MCF 10A (cell line): ENCODE measurements around the gene CRYGD. TPM values are rescaled to one million over a fixed set of nuclear protein-coding genes. Genes with fewer than 3 reads are reported as not detected.

ENCODE experiments used
- BruUV-seq: library from RNA; stranded (reverse); fragments of 400-500 nt; replicated peaks from 2 replicates; lab custom pipeline; 2021; lab: Mats Ljungman, UMichigan
- CTCF ChIA-PET: fragments of 300-600 bp; sonication (Branson Sonifier 250); formaldehyde crosslinking; extraction: SDS; loops from one replicate; lab custom pipeline; 2021; ENCODE audit warnings: antibody characterized with exemption, inconsistent platforms; lab: Yijun Ruan, JAX
- POLR2A ChIA-PET: fragments of 300-600, 350-650 bp; sonication (Branson Sonifier 250); formaldehyde crosslinking; extraction: SDS; loops from one replicate; lab custom pipeline; 2020; ENCODE audit warnings: antibody characterized with exemption, inconsistent platforms; lab: Yijun Ruan, JAX
- DNase-seq: peaks from one replicate; pipeline ENCODE4 v3.0.0-alpha.2; 2018; ENCODE audit not compliant: unreplicated experiment
- H3K27ac Mint-ChIP-seq: one replicate; pipeline ENCODE4 v1.8.0; 2022; ENCODE audit warnings: mild to moderate bottlenecking, low read depth, mixed read lengths; ENCODE audit not compliant: unreplicated experiment
- H3K27me3 Mint-ChIP-seq: one replicate; pipeline ENCODE4 v1.8.0; 2022; ENCODE audit warnings: mixed read lengths; ENCODE audit not compliant: insufficient read depth, unreplicated experiment
- H3K36me3 Mint-ChIP-seq: one replicate; pipeline ENCODE4 v1.8.0; 2022; ENCODE audit warnings: mild to moderate bottlenecking, moderate library complexity, mixed read lengths; ENCODE audit not compliant: insufficient read depth, unreplicated experiment
- H3K4me1 Mint-ChIP-seq: one replicate; pipeline ENCODE4 v1.8.0; 2022; ENCODE audit warnings: mixed read lengths; ENCODE audit not compliant: insufficient read depth, unreplicated experiment
- H3K4me3 Mint-ChIP-seq: one replicate; pipeline ENCODE4 v1.8.0; 2022; ENCODE audit warnings: mild to moderate bottlenecking, moderate library complexity, mixed read lengths; ENCODE audit not compliant: unreplicated experiment
- H3K9me3 Mint-ChIP-seq: one replicate; pipeline ENCODE4 v1.8.0; 2022; ENCODE audit warnings: mixed read lengths; ENCODE audit not compliant: unreplicated experiment
- CTCF ChIP-seq: fragments of 200-600 bp; IDR thresholded peaks from one replicate; pipeline ENCODE4 v1.8.0; 2022; ENCODE audit warnings: antibody characterized with exemption, mild to moderate bottlenecking; ENCODE audit not compliant: unreplicated experiment
- intact Hi-C: fragments of 100-400 bp; cut with micrococcal nuclease; formaldehyde crosslinking; loops from 2 replicates; pipeline ENCODE4 v1.14.1; 2022
- total RNA-seq: library from RNA; stranded (reverse); gene quantifications from 2 replicates; pipeline ENCODE4 v1.2.3, GENCODE V29; 2022

Gene CRYGD
- total RNA-seq, 1 experiment from 2014 or later: not detected

- ChIA-PET CTCF (interaction anchor here (0.6 to 1.0 kb wide), 2 partner anchors 158 to 329 kb away, joined by 3 read pairs; partner anchors contain the start of gene FZD5), POLR2A (interaction anchor here (0.8 kb wide), 1 partner anchor 75 kb away, joined by 4 read pairs; no protein-coding TSS in a partner anchor)
- intact Hi-C loops: no loop called here
- H3K4me3 Mint-ChIP-seq: no peak overlapping the region
- H3K9me3 Mint-ChIP-seq: no peaks in the 10 kb centered on the region
- H3K4me1 Mint-ChIP-seq: peaks cover 4% of the 10 kb centered on the region
- no peak overlapping the region for H3K27ac Mint-ChIP-seq
- DNase-seq: no peak
- no TSS peak for BruUV-seq
- H3K36me3 Mint-ChIP-seq: peaks cover 6% of the 10 kb centered on the region
- no peak for TF ChIP-seq CTCF
- no peaks in the 10 kb centered on the region for H3K27me3 Mint-ChIP-seq
Observed at GRCh38 chr2:208098267-208098666, 26.1 kb downstream of the CRYGD start.

- Mint-ChIP-seq H3K4me3 (no peak overlapping the region), H3K36me3 (peaks cover 6% of the 10 kb centered on the region), H3K9me3 (no peaks in the 10 kb centered on the region), H3K4me1 (peaks cover 4% of the 10 kb centered on the region), H3K27ac (no peak overlapping the region), H3K27me3 (no peaks in the 10 kb centered on the region)
- no peak for TF ChIP-seq CTCF
- intact Hi-C loops: no loop called here
- POLR2A ChIA-PET: no interaction called here
- peak; percentile 34 for DNase-seq
- CTCF ChIA-PET: interaction anchor here (1.0 kb wide), 1 partner anchor 158 kb away, joined by 3 read pairs; no protein-coding TSS in a partner anchor
- BruUV-seq: no TSS peak
Observed at GRCh38 chr2:208097801-208098200, 26.5 kb downstream of the CRYGD start.

- CTCF ChIA-PET: no interaction called here
Observed at GRCh38 chr2:208097313-208097712, 27.0 kb downstream of the CRYGD start.

GRCh38 chr2:208096080-208096479, 28.2 kb downstream of the CRYGD start:
- DNase-seq: no peak
- POLR2A ChIA-PET: interaction anchor here (0.7 kb wide), 1 partner anchor 326 kb away, joined by 3 read pairs; no protein-coding TSS in a partner anchor
- TF ChIP-seq CTCF: no peak
- intact Hi-C loops: no loop called here
- no peak overlapping the region for H3K27ac Mint-ChIP-seq
- H3K4me1 Mint-ChIP-seq: no peaks in the 10 kb centered on the region
- CTCF ChIA-PET: interaction anchor here (0.9 kb wide), 1 partner anchor 55 kb away, joined by 3 read pairs; no protein-coding TSS in a partner anchor
- peaks cover 9% of the 10 kb centered on the region for H3K27me3 Mint-ChIP-seq
- H3K9me3 Mint-ChIP-seq: no peaks in the 10 kb centered on the region
- H3K36me3 Mint-ChIP-seq: peaks cover 6% of the 10 kb centered on the region
- H3K4me3 Mint-ChIP-seq: no peak overlapping the region
- BruUV-seq: no TSS peak

More at GRCh38 chr2:208097313-208097712, 27.0 kb downstream of the CRYGD start:
- Mint-ChIP-seq H3K4me3 (no peak overlapping the region), H3K27ac (no peak overlapping the region), H3K36me3 (peaks cover 6% of the 10 kb centered on the region), H3K4me1 (peaks cover 4% of the 10 kb centered on the region), H3K27me3 (peaks cover 5% of the 10 kb centered on the region), H3K9me3 (no peaks in the 10 kb centered on the region)
- no TSS peak for BruUV-seq
- DNase-seq: peak; percentile 18
- POLR2A ChIA-PET: no interaction called here
- TF ChIP-seq CTCF: no peak
- intact Hi-C loops: no loop called here
